Measurements from ENCODE around the gene CCDC157. TPM values are rescaled to one million over a fixed set of nuclear protein-coding genes. Genes with fewer than 3 reads are reported as not detected.
A peak's percentile ranks its signal among the peaks of the same experiment; 100 is the strongest.

Gene CCDC157
- total RNA-seq, 1 donor from 2014 or later: 2.9 TPM

DNA sequence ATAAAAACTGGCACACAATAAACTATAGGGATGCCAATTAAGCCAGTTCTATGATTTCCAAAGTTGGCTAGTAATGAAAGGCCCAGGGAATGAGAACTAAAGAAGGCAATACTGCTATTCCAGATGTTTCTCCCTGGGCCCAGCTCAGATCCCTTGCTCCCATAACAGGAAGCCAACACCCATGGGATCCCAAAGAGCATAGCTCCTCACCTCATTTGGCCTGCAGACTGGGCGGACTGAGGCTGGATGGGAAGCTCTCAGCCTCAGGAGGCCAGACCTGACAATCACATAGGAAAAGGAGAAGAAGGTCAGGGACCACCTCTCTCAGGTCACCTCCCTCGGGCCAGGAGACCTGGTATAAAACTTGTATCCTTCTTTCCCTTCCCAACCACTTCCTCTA lies 35.3 kb upstream of the CCDC157 start:
- Mint-ChIP-seq H3K4me1 (peaks cover 70% of the 10 kb centered on the region), H3K36me3 (ENCODE audit: low read depth) (peaks cover 31% of the 10 kb centered on the region), H3K4me3 (no peak overlapping the region), H3K9me3 (no peaks in the 10 kb centered on the region), H3K27me3 (no peaks in the 10 kb centered on the region), H3K27ac (no peak overlapping the region)
- ChIA-PET POLR2A (no interaction called here), CTCF (interaction anchor here (2.3 kb wide), 1 partner anchor 33 kb away, joined by 11 read pairs; no protein-coding TSS in a partner anchor)
- no peak for DNase-seq
- ATAC-seq (ENCODE audit: low read depth): no peak
- intact Hi-C loops (cut with micrococcal nuclease): no loop called here
- TF ChIP-seq, protein P1, sequence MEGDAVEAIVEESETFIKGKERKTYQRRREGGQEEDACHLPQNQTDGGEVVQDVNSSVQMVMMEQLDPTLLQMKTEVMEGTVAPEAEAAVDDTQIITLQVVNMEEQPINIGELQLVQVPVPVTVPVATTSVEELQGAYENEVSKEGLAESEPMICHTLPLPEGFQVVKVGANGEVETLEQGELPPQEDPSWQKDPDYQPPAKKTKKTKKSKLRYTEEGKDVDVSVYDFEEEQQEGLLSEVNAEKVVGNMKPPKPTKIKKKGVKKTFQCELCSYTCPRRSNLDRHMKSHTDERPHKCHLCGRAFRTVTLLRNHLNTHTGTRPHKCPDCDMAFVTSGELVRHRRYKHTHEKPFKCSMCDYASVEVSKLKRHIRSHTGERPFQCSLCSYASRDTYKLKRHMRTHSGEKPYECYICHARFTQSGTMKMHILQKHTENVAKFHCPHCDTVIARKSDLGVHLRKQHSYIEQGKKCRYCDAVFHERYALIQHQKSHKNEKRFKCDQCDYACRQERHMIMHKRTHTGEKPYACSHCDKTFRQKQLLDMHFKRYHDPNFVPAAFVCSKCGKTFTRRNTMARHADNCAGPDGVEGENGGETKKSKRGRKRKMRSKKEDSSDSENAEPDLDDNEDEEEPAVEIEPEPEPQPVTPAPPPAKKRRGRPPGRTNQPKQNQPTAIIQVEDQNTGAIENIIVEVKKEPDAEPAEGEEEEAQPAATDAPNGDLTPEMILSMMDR (IDR thresholded peaks at IDR 0.05): no peak

DNA sequence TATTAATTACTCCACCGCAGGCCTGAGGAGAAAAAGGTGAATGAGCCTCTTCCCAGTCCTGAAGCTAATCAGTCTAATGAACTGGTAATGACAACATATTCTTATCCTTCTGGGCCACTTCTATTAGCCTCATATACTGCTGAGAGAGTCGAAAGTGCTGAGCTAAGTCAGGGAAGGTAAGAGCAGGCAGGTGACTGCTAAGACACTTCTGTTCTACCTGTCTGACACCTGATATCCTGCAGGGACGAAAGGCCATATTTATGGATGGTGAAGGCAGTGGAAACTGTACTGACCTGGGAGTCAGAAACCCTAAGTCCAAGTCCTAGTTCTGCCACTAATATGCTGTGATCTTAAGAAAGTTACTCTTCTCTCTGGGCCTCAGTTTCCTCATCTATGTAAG lies 33.6 kb upstream of the CCDC157 start:
- POLR2A ChIA-PET: interaction anchor here (0.7 to 2.1 kb wide), 4 partner anchors 11 to 101 kb away, joined by 3 to 9 read pairs (median 4); partner anchors contain the start of gene CASTOR1
- H3K4me3 Mint-ChIP-seq: no peak overlapping the region

DNA sequence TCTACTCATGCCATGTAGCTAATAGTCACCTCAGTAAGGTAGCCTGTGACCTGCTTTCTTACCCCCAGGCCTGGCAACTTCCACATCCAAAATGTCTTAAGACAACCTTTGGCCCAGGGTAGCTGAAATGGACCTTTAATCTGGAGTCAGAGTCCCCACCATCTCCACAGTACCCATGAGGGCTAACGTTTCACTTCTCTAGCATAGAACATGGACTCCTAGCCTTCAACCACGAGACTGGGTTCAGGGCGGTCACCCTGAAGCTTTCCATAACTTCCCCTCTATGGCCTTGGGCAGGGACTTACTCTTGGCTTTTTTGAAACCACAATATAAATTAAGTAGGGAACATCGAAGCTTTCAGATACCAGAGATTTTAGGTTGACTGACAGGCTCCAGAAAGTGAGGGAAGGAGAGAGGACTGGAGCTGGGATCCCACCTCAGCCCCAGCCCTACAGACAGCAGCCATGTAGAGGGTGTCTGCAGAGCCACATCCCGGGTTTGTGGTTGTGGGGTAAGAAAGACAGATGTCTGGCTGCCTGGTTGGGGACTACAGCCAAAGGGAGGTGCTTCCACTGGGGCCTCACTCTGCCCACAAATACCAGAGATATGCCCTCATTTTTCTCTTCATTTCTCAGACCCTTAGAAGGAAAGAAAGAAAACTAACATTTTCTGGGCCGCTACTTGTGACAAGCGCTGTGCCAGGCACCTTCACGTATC lies 32.6 kb upstream of the CCDC157 start:
- CTCF ChIA-PET: interaction anchor here (1.0 to 7.5 kb wide), 4 partner anchors 12 to 64 kb away, joined by 3 to 83 read pairs (median 4); partner anchors contain the start of gene CASTOR1
- TF ChIP-seq, protein P1 (IDR thresholded peaks at IDR 0.05): no peak
- H3K4me3 Mint-ChIP-seq: peak overlapping the region; percentile 86
- no peak for DNase-seq
- peaks cover 60% of the 10 kb centered on the region for H3K4me1 Mint-ChIP-seq
- H3K27me3 Mint-ChIP-seq: no peaks in the 10 kb centered on the region
- ATAC-seq (ENCODE audit: low read depth): no peak
- no peak overlapping the region for H3K27ac Mint-ChIP-seq
- H3K9me3 Mint-ChIP-seq: no peaks in the 10 kb centered on the region
- intact Hi-C loops (cut with micrococcal nuclease): no loop called here
- POLR2A ChIA-PET: interaction anchor here (1.4 to 4.6 kb wide), 4 partner anchors 12 to 100 kb away, joined by 4 to 68 read pairs (median 6); no protein-coding TSS in a partner anchor
- peaks cover 20% of the 10 kb centered on the region for H3K36me3 Mint-ChIP-seq (ENCODE audit: low read depth)

More for the DNA sequence above, 33.6 kb upstream of the CCDC157 start:
- CTCF ChIA-PET: interaction anchor here (0.7 to 2.3 kb wide), 3 partner anchors 13 to 35 kb away, joined by 3 to 11 read pairs (median 3); no protein-coding TSS in a partner anchor
- Mint-ChIP-seq H3K9me3 (no peaks in the 10 kb centered on the region), H3K27me3 (no peaks in the 10 kb centered on the region), H3K27ac (no peak overlapping the region), H3K4me1 (peaks cover 69% of the 10 kb centered on the region), H3K36me3 (ENCODE audit: low read depth) (peaks cover 29% of the 10 kb centered on the region)
- intact Hi-C loops (cut with micrococcal nuclease): no loop called here
- ATAC-seq (ENCODE audit: low read depth) (no peak), DNase-seq (no peak)
- TF ChIP-seq, protein P1 (IDR thresholded peaks at IDR 0.05): no peak

DNA sequence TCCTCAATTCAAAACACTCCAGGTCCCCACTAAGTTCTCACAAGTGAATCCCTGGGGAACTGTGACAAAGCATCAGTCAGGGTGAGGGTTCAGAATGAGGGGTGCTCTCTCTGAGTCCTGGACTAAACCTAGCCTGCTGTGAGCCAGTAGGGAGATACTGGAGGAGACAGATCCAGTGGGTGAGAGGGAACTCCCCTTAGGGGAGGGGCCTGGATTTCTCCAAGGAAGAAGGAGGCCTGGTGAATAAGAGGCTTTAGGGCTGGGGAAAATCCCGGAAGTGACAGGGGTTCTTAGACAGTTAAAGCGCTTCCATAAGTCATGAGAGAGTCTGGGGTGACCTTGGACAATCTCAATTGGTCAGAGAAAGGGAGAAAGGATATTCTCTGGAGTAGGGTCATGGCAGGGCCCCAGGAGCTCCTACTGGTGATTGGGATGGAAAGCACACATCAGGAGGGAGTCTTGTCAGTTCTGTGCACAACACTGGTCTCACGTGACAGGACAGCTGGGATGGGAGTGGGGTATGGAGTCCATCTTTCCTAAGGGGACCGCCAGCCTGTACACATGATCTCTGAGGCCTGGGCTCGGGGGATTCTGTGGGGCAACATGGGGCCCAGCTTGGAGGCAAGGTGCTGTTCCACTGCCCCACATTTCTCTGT lies 31.6 kb upstream of the CCDC157 start:
- Mint-ChIP-seq H3K36me3 (ENCODE audit: low read depth) (peaks cover 17% of the 10 kb centered on the region), H3K4me3 (peak overlapping the region; percentile 86), H3K9me3 (no peaks in the 10 kb centered on the region), H3K4me1 (peaks cover 53% of the 10 kb centered on the region), H3K27ac (no peak overlapping the region), H3K27me3 (no peaks in the 10 kb centered on the region)
- ChIA-PET POLR2A (interaction anchor here (1.0 to 6.2 kb wide), 4 partner anchors 10 to 35 kb away, joined by 11 to 92 read pairs (median 55); partner anchors contain the start of genes CASTOR1, CCDC157 and SF3A1), CTCF (interaction anchor here (1.0 to 7.5 kb wide), 4 partner anchors 15 to 63 kb away, joined by 3 to 83 read pairs (median 4); partner anchors contain the start of gene CASTOR1)
- DNase-seq (no peak), ATAC-seq (ENCODE audit: low read depth) (no peak)
- TF ChIP-seq, protein P1 (IDR thresholded peaks at IDR 0.05): no peak
- intact Hi-C loops (cut with micrococcal nuclease): no loop called here
